ENCODE measurements around the gene OSBPL10. TPM values are rescaled to one million over a fixed set of nuclear protein-coding genes. Genes with fewer than 3 reads are reported as not detected.

Gene OSBPL10
- 15.0 to 26.3 TPM (median 25.8 TPM) in 5 replicates for total RNA-seq (2022; extraction: Qiagen RNA extraction)

GRCh38 chr3:31981206-31982181 is at the start of gene OSBPL10, which contains the start of gene ZNF860:
Gene OSBPL10, minus strand, starts transcription at chr3:31981262. Its CDS starts 83 bp downstream, at chr3:31981179.
Gene ZNF860, plus strand, starts transcription at chr3:31981750. Its CDS starts 7,330 bp downstream, at chr3:31989080.

Other genes with a start within 250 kb of the OSBPL10 start
- gene ZNF860, start 488 bp upstream of the OSBPL10 start, total RNA-seq (2022; extraction: Qiagen RNA extraction) = 1.3 to 1.9 TPM (median 1.7 TPM) in 5 replicates
- gene GPD1L, start 125.4 kb upstream of the OSBPL10 start, total RNA-seq (2022; extraction: Qiagen RNA extraction) = 16.0 to 22.1 TPM (median 19.4 TPM) in 5 replicates